ENCODE measurements around the gene TSC22D3.

DNA sequence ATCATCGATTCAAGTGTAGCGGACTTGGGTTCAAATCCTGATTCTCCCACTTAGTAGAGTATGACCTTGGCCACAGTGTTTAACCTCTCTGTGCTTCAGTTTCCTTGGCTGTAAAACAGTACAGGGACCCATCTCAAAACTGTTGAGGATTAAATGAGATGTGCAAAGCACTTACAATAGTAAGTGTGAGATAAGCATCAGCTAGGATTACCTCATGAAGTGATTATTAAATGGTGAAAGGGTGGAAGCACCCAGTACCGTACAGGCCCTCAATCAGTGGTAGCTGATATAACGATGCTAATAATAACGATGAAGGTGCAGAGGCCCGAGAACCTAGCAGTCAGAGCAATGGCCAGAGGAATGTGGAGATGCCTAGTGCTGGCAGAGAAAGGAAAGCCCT is 102.2 kb downstream of the TSC22D3 start:
- TF ChIP-seq, protein P1, sequence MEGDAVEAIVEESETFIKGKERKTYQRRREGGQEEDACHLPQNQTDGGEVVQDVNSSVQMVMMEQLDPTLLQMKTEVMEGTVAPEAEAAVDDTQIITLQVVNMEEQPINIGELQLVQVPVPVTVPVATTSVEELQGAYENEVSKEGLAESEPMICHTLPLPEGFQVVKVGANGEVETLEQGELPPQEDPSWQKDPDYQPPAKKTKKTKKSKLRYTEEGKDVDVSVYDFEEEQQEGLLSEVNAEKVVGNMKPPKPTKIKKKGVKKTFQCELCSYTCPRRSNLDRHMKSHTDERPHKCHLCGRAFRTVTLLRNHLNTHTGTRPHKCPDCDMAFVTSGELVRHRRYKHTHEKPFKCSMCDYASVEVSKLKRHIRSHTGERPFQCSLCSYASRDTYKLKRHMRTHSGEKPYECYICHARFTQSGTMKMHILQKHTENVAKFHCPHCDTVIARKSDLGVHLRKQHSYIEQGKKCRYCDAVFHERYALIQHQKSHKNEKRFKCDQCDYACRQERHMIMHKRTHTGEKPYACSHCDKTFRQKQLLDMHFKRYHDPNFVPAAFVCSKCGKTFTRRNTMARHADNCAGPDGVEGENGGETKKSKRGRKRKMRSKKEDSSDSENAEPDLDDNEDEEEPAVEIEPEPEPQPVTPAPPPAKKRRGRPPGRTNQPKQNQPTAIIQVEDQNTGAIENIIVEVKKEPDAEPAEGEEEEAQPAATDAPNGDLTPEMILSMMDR (IDR thresholded peaks at IDR 0.05; ENCODE audit: insufficient read depth, low read length, poor library complexity, severe bottlenecking), result no peak
- no peak for TF ChIP-seq EZH2phosphoT487 (conservative IDR thresholded peaks at IDR 0.05; ENCODE audit: low read length)

All from SU-DHL-6 (cell line).